ENCODE data around the gene RASAL3.
A peak's percentile ranks its signal among the peaks of the same experiment; 100 is the strongest.
"Not testable (repeated sequence)": the region's sequence is repeated elsewhere in the genome, so short reads cannot be mapped to it uniquely, and the experiment has no call there.

RASAL3 gene

DNA sequence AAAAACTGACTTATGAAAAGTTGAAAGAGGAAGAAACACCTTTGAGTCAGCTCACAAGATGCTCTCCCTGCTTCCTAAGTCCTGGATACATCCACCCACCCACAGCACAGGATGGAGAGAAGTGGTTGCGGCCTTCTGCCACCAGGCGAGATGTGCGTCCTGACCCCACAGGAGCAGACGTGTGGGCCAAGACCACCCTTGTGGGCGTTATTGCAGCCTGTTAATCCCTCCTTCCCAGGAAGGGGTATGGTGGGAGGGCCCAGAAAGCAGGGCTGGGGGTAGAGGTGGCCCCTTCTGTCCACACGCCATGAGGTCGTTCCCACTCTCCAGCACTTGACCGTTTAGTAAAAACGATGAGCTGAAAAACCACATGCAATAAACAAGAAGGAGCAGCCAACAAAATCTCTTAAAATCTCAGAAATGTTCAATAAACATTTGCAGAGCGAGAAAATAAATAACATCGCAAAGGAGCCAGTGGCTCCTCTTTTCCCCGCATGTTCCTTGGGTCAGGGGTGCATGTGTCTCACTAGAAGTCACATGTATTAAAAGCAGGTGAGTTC is 43.1 kb downstream of the RASAL3 start:
- DNase-seq (ENCODE audit: low spot score), result no peak

DNA sequence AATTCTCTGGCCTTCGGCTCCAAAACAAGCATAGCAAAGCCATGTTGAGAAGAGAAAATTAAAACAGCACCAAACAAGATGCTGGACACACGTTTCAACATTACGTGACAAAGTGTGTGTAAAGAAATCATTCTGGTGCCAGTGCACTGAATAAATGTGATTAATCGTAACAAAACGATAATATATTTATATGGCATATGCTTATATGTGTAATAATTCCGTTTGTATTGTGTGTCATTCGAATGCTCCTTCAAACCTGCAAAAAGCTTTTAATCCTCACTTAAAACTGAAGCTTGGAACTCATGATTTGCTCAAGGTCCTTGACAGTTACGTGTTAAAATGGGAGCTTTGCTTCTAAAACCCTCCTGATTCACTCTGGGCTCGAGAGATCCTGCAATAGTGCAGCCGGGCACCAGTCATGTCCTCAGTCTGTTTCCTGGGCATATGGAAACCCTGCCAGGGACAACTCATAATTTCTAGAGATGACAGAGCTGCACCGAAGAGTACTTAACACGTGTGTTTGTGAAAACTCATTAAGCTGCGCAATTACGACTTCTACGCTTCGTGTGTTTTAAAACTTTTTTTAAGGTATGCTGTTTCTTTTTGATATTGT is 44.8 kb downstream of the RASAL3 start:
- peak; percentile 54 for DNase-seq (ENCODE audit: low spot score)

DNA sequence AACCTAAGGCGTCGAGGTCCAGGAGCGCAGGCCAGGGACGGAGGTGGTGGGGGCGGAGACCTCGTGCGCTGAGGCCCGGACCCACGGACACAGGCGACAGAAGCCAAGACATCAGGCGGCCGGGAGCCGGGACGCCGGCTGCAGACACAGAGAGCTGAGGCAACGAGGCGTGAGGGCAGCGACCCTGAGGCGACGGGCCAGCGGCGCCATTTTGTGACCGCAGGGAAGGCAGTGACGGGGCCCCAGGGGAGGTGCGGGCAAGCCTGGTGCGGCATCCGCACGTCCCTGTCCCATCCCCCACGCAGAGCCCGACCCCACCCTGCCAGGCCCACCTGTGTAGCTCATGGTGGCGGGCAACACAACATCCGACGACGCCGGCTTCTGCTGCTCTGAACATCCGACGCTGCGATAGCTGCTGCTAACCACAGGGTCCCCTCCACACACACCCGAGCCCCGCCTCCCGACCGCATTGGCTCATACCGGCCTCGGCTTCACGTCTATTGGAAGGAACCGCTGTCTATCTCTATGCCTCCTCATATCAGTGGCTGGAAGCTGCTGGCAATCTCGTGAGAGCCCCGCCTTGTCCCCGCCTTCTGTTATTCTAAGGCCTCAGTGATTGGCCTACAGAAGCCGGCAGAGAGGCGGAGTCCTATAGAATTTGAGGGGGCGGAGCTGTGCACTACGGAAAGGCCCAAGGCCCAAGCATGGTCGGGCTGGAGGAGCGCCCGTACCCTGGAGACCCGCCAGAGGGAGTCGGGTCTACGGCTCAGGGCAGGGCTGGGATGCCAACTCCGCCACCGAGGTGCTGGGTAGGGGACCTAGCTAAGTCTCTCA is 45.5 kb downstream of the RASAL3 start, which contains the start of gene AKAP8L:
AKAP8L (minus strand) TSS at position 410 of the 834 bp plus-strand sequence; CDS start at position 345, 65 bp downstream.
- peak; percentile 100 for DNase-seq (ENCODE audit: low spot score)

DNA sequence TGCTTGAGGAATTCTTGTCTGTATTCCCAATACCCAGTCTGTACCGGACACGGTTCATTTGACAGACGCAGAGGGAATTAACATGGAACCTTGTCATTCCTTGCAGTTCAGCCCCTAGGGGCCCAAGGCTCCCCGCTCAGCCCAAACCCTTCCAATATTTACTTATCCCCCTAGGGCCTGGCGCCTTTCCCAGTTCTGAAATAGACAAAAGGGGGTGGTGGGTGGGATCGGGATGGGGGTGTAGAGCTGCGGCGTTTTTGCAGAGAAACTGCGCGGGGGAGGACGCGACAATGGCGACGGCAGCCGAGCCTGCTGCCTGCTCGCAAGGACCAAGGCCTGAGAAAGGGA is 46.1 kb downstream of the RASAL3 start:
- peak; percentile 46 for DNase-seq (ENCODE audit: low spot score)

DNA sequence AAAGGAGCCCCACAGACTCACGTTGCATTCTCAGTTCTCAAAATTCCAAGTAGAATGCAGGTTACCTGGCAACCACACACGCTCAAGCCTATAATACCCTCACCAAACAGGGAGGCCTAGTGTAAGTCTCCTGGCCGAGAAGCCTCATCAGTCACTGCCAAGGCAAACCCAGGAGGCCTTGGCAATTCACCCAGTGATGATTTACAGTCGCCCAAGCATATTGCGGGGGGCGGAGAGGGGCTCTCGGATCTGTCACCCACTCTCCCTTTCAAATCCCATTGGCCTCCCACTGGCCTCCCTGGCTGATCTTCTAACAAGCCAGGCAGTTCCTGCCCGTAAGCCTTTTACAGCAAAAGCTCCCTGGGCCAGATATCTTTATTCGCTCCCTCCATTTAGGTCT is 46.6 kb downstream of the RASAL3 start:
- no peak for DNase-seq (ENCODE audit: low spot score)

DNA sequence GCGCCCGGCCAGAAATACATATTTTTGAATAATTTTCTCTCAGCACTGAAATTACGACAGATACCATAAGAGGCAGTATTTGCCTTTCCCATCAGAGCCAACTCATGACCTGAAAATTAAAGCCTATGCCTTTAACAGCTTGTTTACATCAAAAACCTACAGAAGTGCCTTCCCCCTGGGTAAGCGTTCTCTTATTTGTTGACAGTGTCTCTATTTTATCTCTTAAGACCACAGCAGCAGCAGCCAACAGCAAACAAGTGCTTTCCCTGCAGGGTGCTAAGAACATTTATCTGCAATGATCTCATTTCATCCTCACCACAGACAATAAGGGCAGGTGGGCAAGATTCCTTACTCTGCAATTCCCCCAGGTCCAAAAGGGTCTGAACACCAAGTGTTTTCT is 51.5 kb downstream of the RASAL3 start:
- no peak for DNase-seq (ENCODE audit: low spot score)

DNA sequence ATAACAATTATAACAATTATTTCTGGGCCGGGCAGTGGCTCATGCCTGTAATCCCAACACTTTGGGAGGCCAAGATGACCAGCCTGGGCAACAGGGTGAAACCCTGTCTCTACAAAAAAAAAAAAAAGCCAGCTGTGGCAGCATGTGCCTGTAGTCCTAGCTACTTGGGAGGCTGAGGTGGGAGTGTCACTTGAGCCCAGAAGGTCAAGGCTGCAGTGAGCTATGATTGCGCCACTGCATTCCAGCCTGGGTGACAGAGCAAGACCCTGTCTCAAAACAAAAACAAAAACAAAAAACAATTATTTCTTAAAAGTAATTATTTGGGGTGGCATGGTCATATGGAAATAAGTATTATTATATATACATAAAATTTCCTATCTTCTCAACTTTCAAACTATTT is 53.0 kb downstream of the RASAL3 start:
- not testable (repeated sequence) for DNase-seq (ENCODE audit: low spot score)

DNA sequence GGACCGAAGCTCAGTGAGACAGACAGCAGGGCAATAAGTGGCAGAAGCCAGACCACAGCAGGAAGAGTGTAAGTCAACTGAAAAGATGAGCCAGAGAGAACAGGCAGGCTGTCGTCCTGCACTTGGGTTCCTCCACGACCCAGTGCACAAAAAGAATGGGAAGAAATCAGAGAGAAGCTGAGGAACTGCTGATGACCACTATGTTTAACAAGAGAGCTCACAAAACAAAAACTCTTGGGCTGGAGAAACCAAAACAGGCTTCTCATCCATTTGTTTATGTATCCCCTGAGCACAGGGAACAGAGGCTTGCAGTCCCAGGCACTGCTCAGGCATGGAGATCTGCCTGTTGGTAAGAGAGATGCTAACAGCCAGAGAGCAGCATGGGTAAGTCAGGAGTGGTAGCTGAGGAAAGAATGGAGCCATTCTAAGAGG is 59.5 kb downstream of the RASAL3 start:
- DNase-seq (ENCODE audit: low spot score), result no peak

DNA sequence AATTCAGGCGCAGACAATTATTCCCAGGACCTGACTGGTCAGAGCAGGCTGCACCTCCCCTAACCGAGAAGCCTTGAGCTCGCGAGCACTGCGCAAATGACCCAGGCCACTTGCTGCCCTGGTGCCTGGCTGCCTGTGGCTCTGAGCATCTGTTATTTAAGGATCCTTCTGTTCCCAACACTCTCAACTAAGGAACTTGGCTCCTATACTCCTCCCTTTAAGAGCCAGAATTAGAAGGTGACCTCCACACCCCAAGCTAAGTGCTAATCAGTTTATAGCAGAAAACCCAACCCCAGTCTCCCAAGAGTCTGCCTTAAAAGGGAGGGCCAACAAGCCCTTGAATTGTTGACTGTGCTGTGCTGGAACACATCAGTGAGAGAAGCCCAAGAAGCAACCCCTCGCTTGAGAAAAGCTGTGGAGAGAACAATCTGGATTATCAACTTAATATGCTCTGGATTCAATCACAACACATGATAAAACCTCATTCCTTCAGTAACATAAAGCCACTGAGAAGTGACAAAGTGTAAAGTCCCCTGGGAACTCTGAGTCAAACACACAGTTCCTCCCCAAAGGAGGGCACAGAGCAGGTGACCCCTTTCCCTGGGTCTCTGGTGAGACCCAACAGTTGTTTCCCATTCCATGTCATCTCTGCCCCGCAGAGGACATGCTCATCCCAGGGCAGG is 60.1 kb downstream of the RASAL3 start:
- DNase-seq (ENCODE audit: low spot score), result no peak

DNA sequence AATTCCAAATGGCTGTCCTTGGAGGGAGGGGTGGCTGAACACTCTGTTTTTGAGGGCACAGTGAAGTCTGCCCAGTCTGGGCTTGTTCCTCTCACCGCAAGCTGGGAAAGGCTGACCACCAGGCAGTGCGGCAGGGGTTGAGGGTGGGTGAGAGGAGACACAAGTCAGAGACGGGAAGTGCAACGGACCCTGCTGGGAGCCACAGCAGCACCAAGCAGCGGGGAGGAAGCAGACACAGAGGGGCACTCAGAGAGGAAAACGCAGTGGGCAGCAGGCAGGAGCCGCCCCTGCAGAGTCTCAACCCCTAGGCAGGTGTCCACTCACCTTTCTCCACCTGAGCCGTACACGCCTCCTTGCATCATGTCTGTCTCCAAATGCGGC is 61.2 kb downstream of the RASAL3 start:
- DNase-seq (ENCODE audit: low spot score), result no peak

DNA sequence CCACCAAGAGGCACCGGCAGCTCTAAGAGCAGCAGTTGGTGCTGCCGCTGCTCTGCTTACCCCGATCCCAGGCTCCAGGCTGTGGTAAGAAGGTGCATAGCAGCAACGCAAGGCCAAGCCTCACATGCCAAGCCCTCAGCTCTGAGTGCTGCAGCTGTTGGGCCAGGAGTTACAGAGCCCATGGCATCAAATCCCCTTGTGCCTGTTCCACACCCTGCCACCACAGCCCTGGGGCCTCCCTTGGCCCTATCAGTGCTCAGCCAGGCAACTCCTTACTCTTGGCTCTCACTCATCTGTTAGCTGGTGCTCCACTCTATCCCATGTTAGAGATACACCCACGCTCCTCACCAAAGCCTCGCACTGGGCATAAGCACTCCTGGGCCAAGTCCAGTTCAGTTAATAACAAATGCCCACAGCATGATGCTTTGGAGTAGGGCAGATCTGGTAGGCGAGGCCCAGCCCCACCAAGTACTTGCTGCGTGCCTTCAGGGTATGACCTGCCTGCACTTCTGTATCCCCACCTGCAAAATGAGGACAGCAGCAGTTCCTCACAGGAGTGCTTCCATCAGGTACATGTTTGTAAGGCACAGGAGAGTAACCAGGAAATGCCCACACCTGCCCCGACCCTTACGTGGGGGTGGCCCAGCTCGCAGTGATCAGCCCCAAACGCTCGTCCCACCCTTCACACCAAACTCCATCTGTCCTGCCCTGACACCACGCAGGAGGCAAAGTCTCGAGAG is 61.8 kb downstream of the RASAL3 start:
- DNase-seq (ENCODE audit: low spot score), result no peak
